HG02623 (cell line): Measurements from ENCODE around the gene DDX24.

ENCODE experiments used
- ATAC-seq: cut with Tn5 transposase; IDR thresholded peaks from one replicate; pipeline ENCODE4 v1.9.1; 2021; ENCODE audit warnings: moderate library complexity; ENCODE audit not compliant: unreplicated experiment

The DDX24 gene

GRCh38 chr14:94036313-94037167 lies 44.5 kb downstream of the DDX24 start:
- peak; percentile 84 for ATAC-seq

GRCh38 chr14:94034886-94035285 lies 46.1 kb downstream of the DDX24 start:
- no peak for ATAC-seq

GRCh38 chr14:94031883-94032279 lies 49.1 kb downstream of the DDX24 start:
- ATAC-seq: no peak

GRCh38 chr14:94031161-94031882 lies 49.7 kb downstream of the DDX24 start:
- no peak for ATAC-seq

- ATAC-seq: no peak
Measured at GRCh38 chr14:94030571-94030970, 50.4 kb downstream of the DDX24 start.

GRCh38 chr14:94029671-94030203 lies 51.3 kb downstream of the DDX24 start:
- ATAC-seq: no peak

GRCh38 chr14:94029265-94029664 lies 51.7 kb downstream of the DDX24 start:
- ATAC-seq: no peak

GRCh38 chr14:94028450-94028826 lies 52.6 kb downstream of the DDX24 start:
- no peak for ATAC-seq

GRCh38 chr14:94027566-94028449 lies 53.2 kb downstream of the DDX24 start:
- no peak for ATAC-seq

- ATAC-seq: no peak
Measured at GRCh38 chr14:94026889-94027469, 54.0 kb downstream of the DDX24 start.

GRCh38 chr14:94026173-94026888 lies 54.7 kb downstream of the DDX24 start, which contains the start of gene OTUB2:
Gene OTUB2, plus strand, starts transcription at chr14:94026340. Its CDS starts 198 bp downstream, at chr14:94026538.
- ATAC-seq: peak; percentile 100

- no peak for ATAC-seq
Measured at GRCh38 chr14:94025720-94026119, 55.3 kb downstream of the DDX24 start.

- ATAC-seq: no peak
Measured at GRCh38 chr14:94024549-94024948, 56.5 kb downstream of the DDX24 start.

- no peak for ATAC-seq
Measured at GRCh38 chr14:94022532-94023411, 58.2 kb downstream of the DDX24 start.

GRCh38 chr14:94021416-94022157 lies 59.4 kb downstream of the DDX24 start:
- ATAC-seq: no peak

- no peak for ATAC-seq
Measured at GRCh38 chr14:94021001-94021400, 60.0 kb downstream of the DDX24 start.

GRCh38 chr14:94020267-94020666 lies 60.7 kb downstream of the DDX24 start:
- no peak for ATAC-seq

- ATAC-seq: no peak
Measured at GRCh38 chr14:94019329-94019728, 61.7 kb downstream of the DDX24 start.
